NCI-H2196 (cell line): ENCODE measurements around the gene SGMS2.

Source experiments
- DNase-seq: peaks from one replicate; lab custom pipeline; 2025; ENCODE audit not compliant: unreplicated experiment; lab: John Stamatoyannopoulos, UW

Gene SGMS2

DNA sequence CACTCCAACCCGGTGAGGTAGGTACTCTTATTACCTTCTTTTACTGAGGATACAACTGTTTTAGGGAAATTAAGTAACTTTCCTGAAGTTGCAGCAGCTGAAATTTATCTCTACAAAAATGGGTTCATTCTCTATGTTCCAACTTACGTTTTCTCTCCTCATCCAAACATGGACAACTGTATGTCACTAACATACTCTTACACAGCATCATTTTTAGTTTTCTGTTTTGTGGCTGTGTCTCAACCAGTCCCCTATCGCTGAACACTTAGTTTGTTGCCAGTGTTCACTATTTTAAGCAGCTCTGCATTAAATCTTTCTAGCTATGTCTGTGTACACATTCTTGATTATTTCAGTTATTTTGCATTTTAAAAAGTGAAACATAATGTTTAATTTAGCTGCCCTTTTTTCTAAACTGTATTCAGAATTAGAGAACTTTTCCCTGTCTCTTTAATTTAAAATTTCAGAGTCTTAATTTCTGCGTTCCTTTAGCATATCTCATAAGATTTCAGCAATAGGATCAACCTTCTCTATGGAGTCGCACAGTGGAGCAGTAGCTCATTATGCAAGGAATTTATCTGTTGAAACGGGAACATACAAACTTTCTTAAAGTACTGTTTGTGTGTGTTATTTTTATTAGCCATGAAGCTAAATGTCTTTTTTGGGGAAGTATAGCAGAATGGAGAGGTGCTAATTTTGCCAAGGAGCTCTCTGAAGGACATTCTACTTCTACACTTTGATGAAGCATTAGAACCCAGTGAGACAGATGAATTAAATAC lies 3.8 kb downstream of the SGMS2 start:
- no peak for DNase-seq

DNA sequence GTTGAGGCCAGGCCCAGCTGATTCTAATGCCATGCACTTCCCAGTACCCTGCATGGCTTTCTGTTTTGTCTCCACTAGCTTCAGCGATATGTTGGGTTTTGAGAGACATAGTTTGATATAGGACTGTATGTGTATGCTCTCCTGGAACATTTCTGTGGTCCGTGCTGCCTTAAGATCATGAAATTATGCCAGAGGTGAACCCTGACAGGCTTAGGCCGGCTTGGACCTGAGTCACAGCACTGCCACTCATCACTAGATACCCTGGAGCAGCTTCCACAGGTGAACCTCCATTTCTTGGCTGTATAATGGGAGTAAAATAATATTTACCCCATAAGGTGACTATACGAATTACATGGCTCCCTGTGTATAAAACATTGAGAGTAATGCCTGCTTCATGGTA lies 6.4 kb downstream of the SGMS2 start:
- DNase-seq = no peak

DNA sequence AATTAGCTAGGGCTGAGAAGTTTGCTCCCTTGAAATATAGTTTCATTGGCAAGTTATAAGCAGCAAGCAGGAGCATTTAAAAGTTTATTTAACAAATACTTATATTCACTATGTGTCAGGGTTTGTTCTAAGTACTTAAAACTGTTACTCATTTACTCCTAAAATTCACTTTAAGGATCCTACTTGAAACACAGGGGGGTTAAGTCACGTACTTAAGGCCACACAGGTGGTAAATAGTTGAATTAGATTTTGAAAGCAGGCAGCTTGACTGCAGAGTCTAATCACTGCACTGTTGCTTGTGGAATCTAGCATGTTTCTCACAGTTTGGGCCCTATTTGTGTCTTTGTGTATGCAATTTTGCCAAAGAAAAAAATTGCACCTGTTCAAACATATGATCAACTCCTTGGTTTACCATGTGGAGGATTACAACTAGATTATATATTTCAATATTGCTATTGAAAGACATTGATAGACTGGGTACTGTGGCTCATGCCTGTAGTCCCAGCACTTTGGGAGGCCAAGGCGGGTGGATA lies 7.6 kb downstream of the SGMS2 start:
- no peak for DNase-seq

DNA sequence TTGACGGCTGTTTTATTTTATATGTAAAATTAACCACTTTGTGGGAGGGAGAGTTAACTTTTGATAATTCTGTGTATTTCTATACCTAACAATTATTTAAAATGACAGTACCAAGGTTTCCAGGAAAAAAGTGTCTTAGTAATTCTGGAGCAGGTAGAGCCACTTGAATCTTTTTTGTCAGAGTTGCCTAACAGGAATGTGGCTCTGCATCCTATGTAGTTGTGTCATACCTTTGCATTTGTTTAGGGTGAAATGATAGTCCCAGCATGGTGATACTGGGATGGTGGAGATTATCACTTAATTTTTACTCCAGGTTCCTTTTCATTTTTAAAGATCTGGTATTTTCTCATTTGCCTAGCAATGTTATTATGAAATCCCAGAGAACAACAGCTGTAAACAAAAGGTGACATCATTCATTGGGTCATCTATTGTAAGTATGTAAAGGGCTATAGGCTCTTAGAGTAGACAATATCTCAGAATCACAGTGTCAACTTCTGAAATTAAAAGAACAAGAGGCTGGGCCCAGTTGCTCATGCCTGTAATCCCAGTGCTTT lies 9.6 kb downstream of the SGMS2 start:
- DNase-seq = no peak

DNA sequence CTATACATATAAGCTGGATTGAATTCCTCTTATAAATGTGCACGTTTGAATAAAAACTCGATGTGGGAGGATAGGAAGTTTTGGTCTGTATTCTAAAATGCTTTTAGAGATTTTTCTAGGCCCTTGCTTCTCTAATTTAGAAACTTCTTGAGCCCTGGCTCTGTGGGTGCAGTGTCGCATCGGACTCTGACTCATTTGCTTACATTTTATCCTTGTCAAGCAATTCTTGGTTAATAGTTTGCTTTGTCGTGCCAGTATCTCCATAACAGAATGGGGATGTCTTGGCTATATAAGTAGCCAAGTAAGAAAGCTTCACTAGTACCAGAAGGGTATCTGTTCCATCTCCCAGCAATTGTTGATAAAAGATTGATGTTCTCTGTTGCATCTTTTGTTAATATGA lies 10.7 kb downstream of the SGMS2 start:
- DNase-seq = no peak

DNA sequence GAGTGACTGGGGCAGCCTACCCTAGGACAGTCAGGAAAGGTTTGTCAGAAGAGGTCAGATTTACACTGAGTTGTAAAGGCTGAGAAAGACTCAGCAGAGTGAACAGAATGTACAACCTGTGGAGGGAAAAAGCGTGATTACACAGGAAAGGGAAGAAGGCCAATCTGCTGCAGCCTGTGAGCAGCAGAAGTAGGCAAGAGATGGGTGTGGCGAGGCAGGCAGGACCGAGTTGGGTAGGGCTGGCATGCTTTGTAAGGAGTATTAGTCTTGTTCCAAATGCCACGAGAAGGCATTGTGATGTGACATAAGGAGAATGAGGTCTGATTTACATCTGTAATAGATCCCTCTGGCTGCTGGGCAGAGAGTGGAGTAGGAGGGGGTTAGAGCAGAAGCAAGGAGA lies 12.6 kb downstream of the SGMS2 start:
- no peak for DNase-seq

DNA sequence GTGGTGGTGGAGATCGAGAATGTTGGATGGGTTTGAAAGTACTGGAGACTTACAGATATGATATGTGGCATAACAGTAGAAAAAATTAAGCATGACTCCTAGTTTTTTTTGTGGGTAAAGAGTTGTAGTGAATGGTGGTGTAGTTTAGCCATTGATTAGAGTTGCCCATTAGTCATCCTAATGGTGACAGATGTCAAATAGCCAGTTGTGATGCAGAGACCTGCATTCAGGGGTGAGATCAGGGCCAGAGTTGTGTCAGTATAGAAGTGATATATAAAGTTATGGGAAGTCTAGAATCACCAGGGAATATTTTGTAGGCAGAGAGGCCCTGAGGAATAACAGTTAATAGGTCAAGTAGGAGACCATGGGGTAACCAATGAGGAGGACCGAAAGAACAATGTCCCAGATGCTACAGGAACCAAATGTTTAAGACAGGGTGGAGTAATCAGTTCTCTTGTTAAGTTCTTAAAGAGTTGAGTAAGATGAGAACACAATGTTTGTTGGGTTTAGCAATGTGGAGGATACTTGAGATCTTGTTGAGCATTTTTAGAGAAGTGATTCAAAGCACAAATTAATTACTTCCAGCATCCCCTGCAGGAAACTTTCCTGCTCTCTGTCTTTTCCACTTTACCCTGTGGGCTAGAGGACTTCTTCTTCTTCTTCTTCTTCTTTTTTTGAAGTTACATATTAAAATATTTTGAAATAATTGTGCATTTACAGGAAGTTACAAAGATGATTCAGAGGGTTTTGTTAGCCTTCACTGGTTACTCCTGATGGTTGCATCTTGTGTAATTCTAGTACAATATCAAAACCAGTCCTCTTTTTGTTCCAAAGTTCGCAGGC lies 13.3 kb downstream of the SGMS2 start:
- DNase-seq = no peak

DNA sequence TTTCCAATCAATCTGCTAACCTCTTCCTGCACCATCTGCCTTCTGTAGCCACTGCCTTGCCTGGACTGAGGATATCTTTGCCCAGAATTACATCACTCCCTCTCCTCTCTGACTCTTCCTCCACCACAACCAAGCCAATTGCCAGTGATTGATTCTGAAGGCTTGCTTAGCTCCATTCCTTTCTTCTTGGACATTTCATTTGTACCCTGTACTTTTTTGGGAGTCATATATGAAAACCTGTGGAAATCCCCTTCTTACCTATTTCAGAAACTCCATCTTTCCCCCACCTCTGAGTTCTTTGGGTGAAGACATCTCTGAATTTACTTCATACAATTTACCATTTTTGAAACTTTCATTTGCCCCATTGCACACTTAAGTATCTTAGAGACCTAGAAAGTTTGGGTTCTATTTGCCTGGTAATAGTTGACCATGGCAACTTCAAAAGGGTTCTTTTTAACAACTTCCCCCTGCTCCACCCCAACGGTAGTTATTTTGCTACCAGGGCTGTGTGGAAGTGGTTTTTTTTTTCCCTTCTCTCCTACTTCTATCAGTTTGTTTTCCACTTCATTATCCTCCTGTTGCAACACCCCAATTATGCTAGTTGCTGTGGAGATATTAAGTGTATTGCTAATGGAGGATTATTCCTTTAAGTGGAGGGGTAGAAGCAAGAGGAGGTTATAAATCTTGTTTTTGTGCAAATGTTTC lies 14.3 kb downstream of the SGMS2 start:
- DNase-seq = no peak

DNA sequence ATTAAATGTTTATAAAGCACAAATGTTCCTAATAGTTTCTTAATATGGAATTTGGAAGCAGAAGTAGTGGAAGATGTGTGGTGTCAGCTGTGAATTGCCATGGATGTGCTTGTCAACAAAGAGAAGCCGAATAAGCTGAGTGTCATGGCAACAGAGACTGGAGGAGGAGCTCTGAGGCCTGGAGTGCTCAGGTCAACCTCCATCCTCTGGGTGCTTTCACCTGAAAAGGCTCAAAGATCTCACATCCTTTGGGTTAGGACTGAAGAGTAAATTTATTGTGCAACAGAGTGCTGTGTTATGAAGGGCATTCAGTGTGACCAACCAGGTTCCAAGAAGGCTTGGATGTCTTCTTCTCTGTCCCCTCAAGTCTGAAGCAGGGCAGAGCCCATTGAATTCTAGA lies 18.7 kb downstream of the SGMS2 start:
- DNase-seq = peak; percentile 2

DNA sequence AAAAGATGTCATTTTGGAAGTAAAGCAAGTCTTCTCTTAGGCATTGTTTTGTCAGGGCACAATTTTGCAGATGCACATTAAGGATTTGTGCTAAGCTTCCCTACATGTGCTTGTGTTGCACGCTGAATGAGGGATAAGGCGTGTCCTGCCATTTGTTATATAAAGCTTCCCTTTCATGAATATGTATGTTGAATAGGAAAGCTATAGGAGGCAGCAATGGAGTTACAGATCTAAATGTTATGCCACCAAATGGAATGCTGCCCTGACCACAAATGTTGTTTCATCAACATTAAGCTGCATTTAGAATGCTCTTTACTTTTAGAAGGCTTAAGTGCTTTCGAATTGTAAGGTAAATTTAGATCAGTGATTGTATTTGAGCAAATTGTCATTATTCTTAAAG lies 20.9 kb downstream of the SGMS2 start:
- DNase-seq = no peak

DNA sequence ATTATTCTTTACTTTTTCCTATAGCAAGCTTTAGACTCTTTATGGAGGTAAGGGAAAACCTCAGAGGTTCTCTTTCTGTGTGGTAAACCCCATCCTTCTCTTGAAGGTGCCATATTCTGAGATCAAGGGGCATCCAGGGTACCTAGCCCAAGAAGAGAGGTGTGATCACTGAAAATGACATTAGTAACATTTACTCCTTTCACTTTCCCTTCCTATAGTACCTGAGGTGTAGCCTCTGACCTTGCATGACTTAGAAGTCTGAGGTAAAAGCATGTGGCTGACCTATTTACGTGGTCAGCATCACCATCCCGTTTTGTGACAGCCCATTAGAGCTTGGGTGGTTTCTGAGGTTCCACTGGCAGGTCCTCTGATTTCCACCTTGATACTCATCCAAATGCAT lies 25.7 kb downstream of the SGMS2 start:
- no peak for DNase-seq

DNA sequence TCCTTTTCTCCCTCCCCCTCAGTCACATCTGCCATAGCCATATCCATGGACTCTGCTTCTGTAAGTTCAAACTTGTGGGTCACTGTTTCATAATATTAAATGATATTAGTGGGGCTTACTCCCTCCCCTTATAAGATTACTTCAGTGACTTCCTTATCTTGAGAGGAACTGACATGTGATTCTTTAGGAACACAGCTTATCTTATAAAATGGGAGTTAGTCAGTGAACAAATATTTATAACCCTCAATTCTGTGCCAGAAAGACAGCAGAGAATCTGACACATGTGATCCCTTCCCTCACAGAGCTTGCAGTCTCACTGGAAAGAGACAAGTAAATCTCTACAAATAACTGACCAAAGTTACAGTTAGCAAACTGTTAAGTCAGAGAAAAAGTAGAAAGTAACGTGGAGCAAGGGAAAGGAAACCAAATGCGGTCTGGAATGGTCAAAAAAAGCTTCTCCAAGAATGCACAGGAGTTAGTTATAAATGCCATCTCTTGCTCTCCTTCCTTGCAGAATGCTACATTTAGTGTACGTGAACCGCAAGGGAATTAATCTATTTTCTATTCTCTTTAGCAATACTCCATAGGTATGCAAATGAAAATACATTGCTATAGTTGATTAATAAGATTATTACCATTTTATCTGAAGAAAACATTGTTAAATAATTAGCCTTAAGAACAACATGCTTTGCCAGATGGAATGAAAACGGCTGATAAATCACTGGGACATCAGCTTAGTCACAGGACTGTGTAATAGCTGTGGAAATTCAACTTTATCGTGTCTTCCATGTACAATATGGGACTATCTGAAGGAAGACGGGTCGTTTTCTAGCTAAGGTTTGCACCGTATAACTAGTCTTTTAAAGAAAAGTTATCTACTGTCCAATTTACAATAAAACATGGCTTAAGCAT lies 29.0 kb downstream of the SGMS2 start:
- no peak for DNase-seq

DNA sequence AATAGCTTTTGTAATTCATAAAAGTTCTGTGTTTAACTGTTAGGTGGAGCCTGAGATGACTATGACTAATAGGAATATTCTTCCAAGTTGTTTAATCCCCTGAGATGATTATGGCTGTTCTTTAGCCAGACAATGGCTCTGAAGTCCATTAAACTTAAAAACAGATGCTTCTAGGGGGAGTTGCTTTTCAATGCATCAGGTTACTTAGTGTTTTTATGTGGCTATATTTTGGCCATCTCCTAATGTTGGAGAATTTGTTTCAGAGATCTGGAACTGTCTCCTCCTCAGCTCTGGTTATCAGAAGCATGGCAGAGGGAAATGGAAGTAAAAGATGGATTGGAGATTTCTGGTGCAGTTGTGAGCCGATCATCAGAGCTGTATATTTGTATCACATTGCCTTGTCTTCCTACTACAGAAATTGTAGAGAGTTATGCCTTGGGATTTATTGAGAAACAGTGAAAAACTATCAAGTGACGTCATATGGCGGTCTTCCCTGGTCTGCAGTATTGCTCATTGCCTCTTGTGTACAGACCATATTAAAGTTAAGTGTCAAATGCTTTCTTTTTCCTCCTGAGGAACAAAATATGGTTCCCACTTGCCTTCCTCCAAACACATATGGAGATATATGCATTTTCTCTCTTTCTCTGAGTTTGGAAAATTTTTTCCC lies 29.8 kb downstream of the SGMS2 start:
- no peak for DNase-seq

DNA sequence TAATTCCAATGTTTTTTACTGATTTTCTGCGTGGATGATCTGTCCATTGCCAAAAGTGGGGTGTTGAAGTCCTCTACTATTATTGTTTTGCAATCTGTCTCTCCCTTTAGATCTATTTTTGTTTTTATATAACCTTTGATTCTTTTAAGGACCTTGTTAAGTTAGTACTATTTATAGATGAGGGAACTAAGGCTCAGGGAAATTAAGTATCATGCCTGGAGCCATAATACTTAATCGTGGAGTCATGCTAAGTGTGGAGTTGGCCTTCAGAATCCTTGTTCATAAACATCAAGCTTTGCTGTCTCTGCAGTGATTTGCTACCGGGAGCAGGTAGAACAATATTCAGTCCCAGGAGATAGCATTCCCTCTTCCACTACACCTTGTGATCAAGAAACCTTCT lies 31.0 kb downstream of the SGMS2 start:
- DNase-seq = no peak

DNA sequence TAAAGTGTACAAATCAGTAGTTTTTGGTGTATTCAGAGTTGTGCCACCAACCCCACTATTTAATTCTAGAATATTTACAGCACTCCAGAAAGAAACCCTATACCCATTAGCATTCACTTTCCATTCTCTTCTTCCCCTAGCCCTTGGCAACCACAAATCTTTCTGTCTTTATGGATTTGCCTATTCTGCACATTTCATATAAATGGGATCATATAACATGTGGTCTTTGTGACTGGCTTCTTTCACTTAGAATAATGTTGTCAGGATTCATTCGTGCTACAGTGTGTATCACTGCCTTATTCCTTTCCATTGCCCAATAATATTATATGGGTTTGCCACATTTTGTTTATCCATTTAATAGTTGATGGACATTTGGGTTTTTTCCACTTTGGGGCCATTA lies 32.2 kb downstream of the SGMS2 start:
- DNase-seq = no peak

DNA sequence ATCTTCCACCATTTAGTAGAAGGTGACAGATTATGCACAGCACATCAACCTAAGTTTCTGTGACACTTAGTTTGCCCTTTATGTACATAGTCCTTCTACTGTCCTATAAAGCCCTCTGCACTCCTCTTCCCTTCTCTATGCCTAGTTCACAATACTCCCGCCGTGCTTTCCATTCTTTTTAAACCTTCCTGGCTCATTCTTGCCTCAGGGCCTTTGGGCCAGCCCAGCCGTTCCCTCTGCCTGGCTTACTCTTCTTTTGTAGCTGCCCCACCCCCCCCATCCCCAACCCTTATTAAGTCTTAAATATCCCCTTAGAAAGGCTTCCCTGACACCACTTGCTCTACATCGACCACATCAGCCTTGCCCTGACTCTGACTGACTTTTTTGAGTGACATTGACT lies 33.0 kb downstream of the SGMS2 start:
- no peak for DNase-seq

DNA sequence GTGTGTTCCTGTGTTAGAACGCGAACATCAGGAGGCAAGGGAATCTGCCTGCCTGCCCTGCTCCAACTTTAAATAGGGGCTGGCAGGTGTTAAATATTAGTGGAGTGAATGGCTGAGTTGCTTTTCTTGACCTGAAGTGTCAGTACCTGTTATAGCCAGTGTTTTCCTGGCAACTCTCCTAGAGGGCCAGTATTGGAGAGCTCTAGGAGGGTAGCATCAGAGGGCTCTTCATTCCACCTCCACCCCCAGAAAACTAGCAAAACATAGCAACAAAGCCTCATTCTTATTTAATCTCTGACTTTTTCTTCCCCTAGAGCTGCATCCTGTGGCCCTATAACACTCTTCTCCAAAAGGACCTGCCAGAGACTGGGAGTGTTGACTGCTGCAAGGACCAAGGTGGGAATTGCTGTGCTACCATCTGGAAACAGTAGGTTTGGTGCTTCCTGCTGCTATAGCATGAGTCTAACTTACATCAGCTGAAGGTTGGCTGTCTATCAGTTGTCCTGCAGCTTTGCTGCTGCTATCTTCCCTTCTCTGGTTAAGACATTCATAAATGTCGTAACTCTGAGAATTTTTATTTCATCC lies 33.5 kb downstream of the SGMS2 start:
- DNase-seq = no peak

DNA sequence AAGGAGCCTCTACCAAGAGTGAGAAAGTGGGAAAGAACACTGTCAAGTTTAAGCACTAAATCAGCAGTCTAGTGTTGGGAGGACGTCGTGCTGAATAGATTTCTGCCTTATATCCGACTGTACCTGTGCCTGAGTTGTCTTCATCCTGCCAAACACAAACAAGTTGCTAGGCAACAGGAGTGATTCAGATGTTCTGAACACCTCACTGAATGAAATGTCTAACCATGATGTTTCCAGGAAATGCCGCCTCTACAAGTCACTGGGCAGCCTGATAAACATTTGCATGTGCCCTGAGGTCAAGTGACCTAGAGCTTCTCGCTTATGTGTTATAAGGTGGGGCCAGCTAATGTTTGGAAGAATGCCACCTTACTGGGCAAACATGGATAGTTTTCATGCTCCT lies 37.9 kb downstream of the SGMS2 start:
- DNase-seq = peak; percentile 70

DNA sequence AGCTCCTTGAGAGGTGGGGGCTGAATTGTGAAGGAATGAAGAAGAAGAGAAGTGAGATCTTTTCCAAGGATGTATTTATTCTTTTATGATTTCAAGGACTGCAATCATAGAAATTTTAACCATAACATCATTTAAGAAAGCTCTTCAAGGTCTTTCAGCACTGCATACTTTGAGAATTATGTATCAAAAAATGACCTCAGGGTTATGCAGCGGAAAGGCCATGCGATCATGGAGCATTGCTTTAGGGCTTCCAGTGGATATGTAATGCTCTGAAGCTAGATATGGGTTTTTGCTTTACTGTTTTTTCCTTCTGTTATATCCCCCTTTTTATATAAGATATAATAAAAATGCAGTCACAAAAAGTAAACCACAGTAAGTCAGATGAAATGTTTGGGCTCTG lies 38.7 kb downstream of the SGMS2 start:
- no peak for DNase-seq
